Measurements from ENCODE around the gene LRBA. TPM values are rescaled to one million over a fixed set of nuclear protein-coding genes. Genes with fewer than 3 reads are reported as not detected.

The LRBA gene
- total and polyA plus RNA-seq, 4 donors, result 8.2 to 69.8 (median 32.8) TPM

DNA sequence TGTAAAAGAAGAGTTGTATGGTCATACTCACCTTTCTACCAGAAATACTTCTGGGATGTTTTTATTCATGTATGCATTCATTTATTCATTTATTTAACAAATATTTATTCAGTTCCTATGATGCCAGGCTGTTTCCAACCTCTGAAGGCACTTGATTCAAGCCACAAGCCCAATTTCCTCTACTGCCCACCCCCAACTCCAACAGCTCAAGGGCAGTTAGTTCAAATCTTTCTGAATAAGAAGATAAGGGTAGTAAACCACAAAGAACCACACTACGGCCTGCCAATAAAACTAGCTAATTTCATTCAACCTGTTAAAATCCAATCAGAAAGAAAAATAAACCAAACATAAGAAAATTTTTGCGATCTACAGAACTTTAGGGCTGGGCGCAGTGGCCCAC lies 31.2 kb downstream of the LRBA start:
- Histone ChIP-seq H3K36me3 (ENCODE audit: control insufficient read depth in 4 of 4, insufficient read depth in 3 of 4, low read depth in 1 of 4, low read length in 3 of 4) (no peaks in the 10 kb centered on the region), H3K9me3 (ENCODE audit: control insufficient read depth in 4 of 4, low read length in 3 of 4) (no peaks in the 10 kb centered on the region), H3K27ac (ENCODE audit: low read depth in 1 of 2, low read length in 2 of 2) (no peak overlapping the region), H3K9ac (ENCODE audit: low read depth in 1 of 2, low read length in 2 of 2) (no peak overlapping the region), H3K4me3 (ENCODE audit: low read depth in 1 of 3, low read length in 3 of 3) (no peak overlapping the region), H3K27me3 (ENCODE audit: control insufficient read depth in 4 of 4, insufficient read depth in 4 of 4, low read length in 3 of 4) (no peaks in the 10 kb centered on the region), H3K4me1 (ENCODE audit: control insufficient read depth in 4 of 4, insufficient read depth in 4 of 4, low read length in 3 of 4) (no peaks in the 10 kb centered on the region)
- 88% methylated on average over 3 of the region's 3 CpGs for WGBS
- TF ChIP-seq, protein P1, sequence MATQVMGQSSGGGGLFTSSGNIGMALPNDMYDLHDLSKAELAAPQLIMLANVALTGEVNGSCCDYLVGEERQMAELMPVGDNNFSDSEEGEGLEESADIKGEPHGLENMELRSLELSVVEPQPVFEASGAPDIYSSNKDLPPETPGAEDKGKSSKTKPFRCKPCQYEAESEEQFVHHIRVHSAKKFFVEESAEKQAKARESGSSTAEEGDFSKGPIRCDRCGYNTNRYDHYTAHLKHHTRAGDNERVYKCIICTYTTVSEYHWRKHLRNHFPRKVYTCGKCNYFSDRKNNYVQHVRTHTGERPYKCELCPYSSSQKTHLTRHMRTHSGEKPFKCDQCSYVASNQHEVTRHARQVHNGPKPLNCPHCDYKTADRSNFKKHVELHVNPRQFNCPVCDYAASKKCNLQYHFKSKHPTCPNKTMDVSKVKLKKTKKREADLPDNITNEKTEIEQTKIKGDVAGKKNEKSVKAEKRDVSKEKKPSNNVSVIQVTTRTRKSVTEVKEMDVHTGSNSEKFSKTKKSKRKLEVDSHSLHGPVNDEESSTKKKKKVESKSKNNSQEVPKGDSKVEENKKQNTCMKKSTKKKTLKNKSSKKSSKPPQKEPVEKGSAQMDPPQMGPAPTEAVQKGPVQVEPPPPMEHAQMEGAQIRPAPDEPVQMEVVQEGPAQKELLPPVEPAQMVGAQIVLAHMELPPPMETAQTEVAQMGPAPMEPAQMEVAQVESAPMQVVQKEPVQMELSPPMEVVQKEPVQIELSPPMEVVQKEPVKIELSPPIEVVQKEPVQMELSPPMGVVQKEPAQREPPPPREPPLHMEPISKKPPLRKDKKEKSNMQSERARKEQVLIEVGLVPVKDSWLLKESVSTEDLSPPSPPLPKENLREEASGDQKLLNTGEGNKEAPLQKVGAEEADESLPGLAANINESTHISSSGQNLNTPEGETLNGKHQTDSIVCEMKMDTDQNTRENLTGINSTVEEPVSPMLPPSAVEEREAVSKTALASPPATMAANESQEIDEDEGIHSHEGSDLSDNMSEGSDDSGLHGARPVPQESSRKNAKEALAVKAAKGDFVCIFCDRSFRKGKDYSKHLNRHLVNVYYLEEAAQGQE (IDR thresholded peaks at IDR 0.05), result no peak
- no peak for TF ChIP-seq CTCF (IDR thresholded peaks at IDR 0.05; ENCODE audit: low read depth, low read length, missing input control)
- TF ChIP-seq NR2F2 (IDR thresholded peaks at IDR 0.05), result no peak
- no peak for TF ChIP-seq YY1 (IDR thresholded peaks at IDR 0.05)
- TF ChIP-seq ZBTB33 (IDR thresholded peaks at IDR 0.05), result no peak
- no peak for TF ChIP-seq RAD21 (IDR thresholded peaks at IDR 0.05)
- no peak for TF ChIP-seq FOXA2 (IDR thresholded peaks at IDR 0.05)
- no peak for TF ChIP-seq RXRA (IDR thresholded peaks at IDR 0.05)
- no peak for TF ChIP-seq SP1 (IDR thresholded peaks at IDR 0.05)
- TF ChIP-seq EGR1 (IDR thresholded peaks at IDR 0.05; ENCODE audit: low read depth in 2 of 2), result no peak
- TF ChIP-seq TAF1 (conservative IDR thresholded peaks at IDR 0.05), result no peak
- TF ChIP-seq MAX (IDR thresholded peaks at IDR 0.05), result no peak
- no peak for TF ChIP-seq HNF4A (conservative IDR thresholded peaks at IDR 0.05)
- no peak for TF ChIP-seq FOXA1 (IDR thresholded peaks at IDR 0.05)
- no peak for DNase-seq (ENCODE audit: low spot score)

DNA sequence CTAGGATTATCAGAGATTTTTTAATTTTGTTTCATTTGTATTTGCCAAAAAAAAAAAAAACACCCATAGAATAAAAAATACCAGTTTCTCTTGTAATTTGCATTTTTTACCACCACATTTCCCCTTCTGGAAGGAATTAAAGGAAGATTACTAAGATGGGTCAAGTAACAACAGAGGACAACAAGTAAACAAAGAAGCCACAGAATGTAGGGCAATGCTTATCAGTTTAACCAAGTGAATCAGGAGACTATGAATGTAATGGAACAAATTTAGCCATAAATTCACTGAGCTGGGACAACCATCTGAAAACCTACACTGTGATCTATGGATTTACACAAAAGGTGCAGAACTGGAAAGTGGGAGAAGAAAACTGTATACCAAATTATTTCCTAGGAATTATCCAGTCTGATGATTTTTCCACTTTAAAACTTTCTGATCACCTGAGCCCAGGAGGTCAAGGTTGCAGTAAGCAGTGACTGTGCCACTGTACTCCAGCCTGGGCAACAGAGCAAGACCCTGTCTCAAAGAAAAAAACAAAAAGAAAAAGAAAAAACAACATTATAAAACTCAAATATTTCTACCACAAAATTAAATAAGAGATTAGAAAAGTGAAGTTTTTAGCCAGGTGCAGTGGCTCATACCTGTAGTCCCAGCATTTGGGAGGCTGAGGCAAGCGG lies 32.4 kb downstream of the LRBA start:
- H3K27me3 ChIP-seq (ENCODE audit: control insufficient read depth in 4 of 4, insufficient read depth in 4 of 4, low read length in 3 of 4), result no peaks in the 10 kb centered on the region
- no peak for DNase-seq (ENCODE audit: low spot score)
- no peaks in the 10 kb centered on the region for H3K4me1 ChIP-seq (ENCODE audit: control insufficient read depth in 4 of 4, insufficient read depth in 4 of 4, low read length in 3 of 4)
- 99% methylated on average over 1 of the region's 1 CpG for WGBS
- H3K4me3 ChIP-seq (ENCODE audit: low read depth in 1 of 3, low read length in 3 of 3), result no peak overlapping the region
- no peaks in the 10 kb centered on the region for H3K36me3 ChIP-seq (ENCODE audit: control insufficient read depth in 4 of 4, insufficient read depth in 3 of 4, low read depth in 1 of 4, low read length in 3 of 4)
- H3K9ac ChIP-seq (ENCODE audit: low read depth in 1 of 2, low read length in 2 of 2), result no peak overlapping the region
- no peaks in the 10 kb centered on the region for H3K9me3 ChIP-seq (ENCODE audit: control insufficient read depth in 4 of 4, low read length in 3 of 4)
- no peak overlapping the region for H3K27ac ChIP-seq (ENCODE audit: low read depth in 1 of 2, low read length in 2 of 2)
- TF ChIP-seq NR2F2 (IDR thresholded peaks at IDR 0.05) (no peak), GABPA (IDR thresholded peaks at IDR 0.05 in 1 of 2, conservative IDR thresholded peaks at IDR 0.05 in 1 of 2) (no peak), EGR1 (IDR thresholded peaks at IDR 0.05; ENCODE audit: low read depth in 2 of 2) (no peak), HNF4G (IDR thresholded peaks at IDR 0.05) (no peak), SP1 (IDR thresholded peaks at IDR 0.05) (no peak), YY1 (IDR thresholded peaks at IDR 0.05) (no peak), ZBTB33 (IDR thresholded peaks at IDR 0.05) (no peak), FOXA1 (IDR thresholded peaks at IDR 0.05) (no peak)
- TF ChIP-seq, protein P1 (IDR thresholded peaks at IDR 0.05), result no peak

All from liver (tissue), 9 donors.